Fibroblast of pulmonary artery (primary cell): ENCODE results near the gene CABP4.

Experiments
- DNase-seq: peaks from one replicate; pipeline ENCODE4 v3.0.0-alpha.2; 2010; ENCODE audit warnings: low read depth
- H3K4me3 ChIP-seq: replicated peaks from 2 replicates; pipeline ENCODE4 v1.5.1; 2011; ENCODE audit warnings: low read depth, mild to moderate bottlenecking, control low read depth, low read length, moderate library complexity
- TF ChIP-seq, protein P1 (sequence below): IDR thresholded peaks from 2 replicates; pipeline ENCODE4 v1.5.1; 2011; ENCODE audit warnings: mild to moderate bottlenecking, control low read depth, low read length, inconsistent platforms; ENCODE audit errors: missing control alignments

CABP4 gene

DNA sequence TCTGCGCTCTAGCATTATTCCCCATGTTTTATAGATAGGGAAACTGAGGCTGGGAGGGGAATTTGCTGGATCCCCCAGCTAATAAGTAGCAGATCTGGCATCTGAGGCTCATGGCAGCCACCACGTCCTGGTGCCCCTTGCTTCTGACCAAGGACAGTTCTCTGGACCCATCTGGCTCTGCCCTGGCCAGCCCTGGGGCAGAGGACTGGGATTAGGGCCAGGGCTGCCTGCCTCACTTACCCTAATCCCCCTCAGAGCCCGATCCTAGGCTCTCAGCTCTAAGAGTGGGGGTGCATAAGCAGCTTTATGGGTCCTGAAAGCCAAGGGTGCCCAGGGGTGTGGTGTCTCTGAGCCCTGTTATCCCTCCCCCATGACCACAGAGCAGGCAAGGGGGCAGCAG lies at the start of gene CABP4:
CABP4 (plus strand) TSS at position 301 of the 400 bp plus-strand sequence; CDS start at position 371, 70 bp downstream.
- TF ChIP-seq, protein P1, sequence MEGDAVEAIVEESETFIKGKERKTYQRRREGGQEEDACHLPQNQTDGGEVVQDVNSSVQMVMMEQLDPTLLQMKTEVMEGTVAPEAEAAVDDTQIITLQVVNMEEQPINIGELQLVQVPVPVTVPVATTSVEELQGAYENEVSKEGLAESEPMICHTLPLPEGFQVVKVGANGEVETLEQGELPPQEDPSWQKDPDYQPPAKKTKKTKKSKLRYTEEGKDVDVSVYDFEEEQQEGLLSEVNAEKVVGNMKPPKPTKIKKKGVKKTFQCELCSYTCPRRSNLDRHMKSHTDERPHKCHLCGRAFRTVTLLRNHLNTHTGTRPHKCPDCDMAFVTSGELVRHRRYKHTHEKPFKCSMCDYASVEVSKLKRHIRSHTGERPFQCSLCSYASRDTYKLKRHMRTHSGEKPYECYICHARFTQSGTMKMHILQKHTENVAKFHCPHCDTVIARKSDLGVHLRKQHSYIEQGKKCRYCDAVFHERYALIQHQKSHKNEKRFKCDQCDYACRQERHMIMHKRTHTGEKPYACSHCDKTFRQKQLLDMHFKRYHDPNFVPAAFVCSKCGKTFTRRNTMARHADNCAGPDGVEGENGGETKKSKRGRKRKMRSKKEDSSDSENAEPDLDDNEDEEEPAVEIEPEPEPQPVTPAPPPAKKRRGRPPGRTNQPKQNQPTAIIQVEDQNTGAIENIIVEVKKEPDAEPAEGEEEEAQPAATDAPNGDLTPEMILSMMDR = no peak
- no peak within 1 kb of the TSS for H3K4me3 ChIP-seq
- DNase-seq = no peak

DNA sequence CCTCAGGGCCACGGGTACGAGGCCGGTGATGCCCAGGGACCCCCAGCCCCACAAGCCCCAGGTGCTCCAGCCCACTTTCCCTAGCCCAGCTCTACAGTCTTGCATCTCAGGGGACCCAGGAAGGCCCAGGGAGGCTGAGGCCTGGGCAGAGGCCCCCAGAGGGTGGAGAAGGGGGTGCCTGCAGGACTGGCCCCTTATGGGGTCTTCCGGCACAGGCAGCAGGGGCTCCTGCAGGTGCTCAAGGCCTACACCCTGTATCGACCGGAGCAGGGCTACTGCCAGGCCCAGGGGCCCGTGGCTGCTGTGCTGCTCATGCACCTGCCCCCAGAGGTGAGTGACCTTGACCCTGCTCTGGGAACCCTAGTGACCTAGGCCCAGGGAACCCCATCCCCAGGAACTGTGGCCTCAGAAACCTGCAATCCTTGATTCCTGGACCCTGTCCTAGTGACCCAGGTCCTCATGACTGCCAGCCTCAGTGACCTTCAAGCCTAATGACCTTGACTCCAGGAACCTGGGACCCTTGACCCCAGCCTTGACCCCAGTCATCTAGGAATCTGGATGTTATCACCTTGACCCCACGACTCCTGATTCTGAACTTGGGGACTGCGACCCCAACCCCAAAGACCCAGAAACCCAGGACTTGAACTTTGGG lies 49.3 kb upstream of the CABP4 start:
- no peak for DNase-seq
- TF ChIP-seq, protein P1 = no peak
- H3K4me3 ChIP-seq = no peak overlapping the region

DNA sequence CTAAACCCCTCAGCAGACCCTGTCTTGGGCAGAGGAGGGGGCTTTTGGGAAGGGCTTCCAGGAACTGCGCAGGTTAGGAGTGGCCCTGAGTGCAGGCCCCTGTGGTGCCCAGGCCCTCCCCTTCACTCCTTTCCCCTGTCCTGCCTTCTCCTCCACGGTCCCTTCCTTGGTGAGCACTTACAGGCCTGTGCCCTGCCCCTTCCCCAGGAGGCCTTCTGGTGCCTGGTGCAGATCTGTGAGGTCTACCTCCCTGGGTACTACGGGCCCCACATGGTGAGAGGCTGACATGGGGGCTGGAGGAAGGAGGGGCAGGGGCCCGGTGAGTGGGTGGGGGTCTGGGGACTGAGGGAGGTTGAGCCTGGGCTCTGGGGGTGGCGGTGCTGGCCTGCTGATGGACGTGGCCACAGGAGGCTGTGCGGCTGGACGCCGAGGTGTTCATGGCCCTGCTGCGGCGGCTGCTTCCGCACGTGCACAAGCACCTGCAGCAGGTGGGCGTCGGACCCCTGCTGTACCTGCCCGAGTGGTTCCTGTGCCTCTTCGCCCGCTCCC lies 48.7 kb upstream of the CABP4 start:
- DNase-seq = no peak
- no peak overlapping the region for H3K4me3 ChIP-seq
- TF ChIP-seq, protein P1 = no peak

DNA sequence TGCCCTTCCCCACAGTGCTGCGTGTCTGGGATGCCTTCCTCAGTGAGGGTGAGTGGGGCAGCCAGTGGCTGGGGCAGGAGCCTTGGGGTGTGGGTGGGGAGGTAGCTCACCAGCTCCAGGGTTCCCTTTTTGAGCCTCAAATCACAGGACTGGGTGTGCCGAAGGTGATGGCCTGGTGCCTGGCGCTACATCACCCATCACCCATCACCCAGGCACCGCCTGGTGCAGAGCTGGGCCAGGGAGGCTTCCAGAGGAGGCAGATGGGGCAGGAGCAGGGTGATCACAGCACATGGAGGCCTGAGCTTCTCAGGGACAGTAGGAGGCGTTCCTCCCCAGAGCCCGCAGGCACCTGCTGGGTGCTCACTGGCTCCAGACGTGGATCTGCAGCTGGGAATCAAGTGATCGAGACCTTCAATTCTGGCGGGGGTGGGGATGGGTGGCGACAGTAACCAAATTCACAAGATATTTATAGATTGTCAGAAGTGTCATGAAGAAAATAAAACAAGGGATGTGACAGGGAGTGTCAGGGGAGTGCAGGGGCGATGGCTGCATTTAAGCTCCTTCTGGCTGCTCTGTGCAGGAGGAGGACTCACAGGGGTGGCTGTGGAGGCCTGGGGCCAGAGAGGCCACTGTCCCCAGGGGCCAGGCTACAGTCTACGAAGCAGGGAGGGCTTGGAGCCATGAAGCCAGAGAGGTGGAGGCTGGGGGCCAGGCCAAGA lies 48.0 kb upstream of the CABP4 start:
- DNase-seq = no peak
- TF ChIP-seq, protein P1 = no peak
- H3K4me3 ChIP-seq = no peak overlapping the region

DNA sequence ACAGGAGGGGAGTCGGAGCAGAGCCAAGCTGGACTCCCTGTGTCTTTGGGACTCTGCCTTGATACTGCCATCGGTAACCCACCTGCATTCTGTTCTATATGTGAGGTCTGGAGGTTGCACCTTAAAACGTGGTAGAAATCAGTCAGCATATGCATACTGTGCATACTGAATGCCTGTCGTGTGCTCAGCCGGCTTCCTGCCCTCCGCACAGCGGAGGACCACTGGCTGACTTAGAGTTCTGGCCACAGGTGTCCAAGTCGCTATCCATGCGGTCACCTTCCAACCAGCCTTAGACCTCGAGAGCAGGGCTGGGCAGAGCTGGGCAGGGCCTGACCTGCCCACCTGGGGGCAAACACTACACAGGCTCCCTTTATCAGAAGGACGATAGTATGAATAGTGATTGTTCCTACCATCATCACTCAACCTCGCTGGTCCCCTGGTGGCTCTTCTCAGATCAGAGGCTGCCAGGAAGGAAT lies 47.4 kb upstream of the CABP4 start:
- TF ChIP-seq, protein P1 = no peak
- H3K4me3 ChIP-seq = no peak overlapping the region
- no peak for DNase-seq

DNA sequence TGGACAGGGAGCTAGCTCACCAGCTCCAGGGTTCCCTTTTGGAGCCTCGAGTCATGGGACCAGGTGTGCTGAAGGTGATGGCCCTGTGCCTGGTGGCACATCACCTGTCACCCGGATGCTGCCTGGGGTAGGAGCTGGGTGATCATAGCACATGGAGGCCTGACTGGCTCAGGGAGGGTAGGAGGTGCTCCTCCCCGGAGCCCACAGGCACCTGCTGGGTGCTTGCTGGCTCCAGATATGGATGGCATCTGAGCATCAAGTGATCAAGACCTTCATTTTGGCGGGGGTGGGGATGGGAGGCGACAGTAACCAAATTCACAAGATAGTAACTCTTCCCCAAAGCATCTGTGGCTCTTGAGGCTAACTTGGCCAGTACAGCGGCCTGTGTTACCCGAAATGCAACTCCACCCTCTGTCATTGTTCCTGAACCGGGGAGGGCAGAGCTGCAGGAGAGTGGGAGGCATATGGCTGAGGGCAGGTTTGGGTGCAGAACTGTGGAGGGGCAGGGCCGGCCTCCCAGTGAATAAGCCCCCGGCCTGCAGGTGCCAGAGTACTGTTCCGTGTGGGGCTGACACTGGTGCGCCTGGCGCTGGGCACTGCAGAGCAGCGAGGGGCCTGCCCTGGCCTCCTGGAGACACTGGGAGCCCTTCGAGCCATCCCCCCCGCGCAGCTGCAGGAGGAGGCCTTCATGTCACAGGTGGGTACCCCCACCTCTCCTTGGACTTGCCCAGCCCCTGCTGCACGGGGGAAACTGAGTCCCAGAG lies 46.5 kb upstream of the CABP4 start:
- DNase-seq = no peak
- TF ChIP-seq, protein P1 = no peak
- no peak overlapping the region for H3K4me3 ChIP-seq
